ENCODE data around the gene MPZL2. TPM values are rescaled to one million over a fixed set of nuclear protein-coding genes. Genes with fewer than 3 reads are reported as not detected.
"Not testable (repeated sequence)": the region's sequence is repeated elsewhere in the genome, so short reads cannot be mapped to it uniquely, and the experiment has no call there.

The MPZL2 gene
- total RNA-seq (1.0 TPM), polyA plus RNA-seq (under 1 TPM in 1 of 4 donors, not detected in 3; 0.37 TPM)

DNA sequence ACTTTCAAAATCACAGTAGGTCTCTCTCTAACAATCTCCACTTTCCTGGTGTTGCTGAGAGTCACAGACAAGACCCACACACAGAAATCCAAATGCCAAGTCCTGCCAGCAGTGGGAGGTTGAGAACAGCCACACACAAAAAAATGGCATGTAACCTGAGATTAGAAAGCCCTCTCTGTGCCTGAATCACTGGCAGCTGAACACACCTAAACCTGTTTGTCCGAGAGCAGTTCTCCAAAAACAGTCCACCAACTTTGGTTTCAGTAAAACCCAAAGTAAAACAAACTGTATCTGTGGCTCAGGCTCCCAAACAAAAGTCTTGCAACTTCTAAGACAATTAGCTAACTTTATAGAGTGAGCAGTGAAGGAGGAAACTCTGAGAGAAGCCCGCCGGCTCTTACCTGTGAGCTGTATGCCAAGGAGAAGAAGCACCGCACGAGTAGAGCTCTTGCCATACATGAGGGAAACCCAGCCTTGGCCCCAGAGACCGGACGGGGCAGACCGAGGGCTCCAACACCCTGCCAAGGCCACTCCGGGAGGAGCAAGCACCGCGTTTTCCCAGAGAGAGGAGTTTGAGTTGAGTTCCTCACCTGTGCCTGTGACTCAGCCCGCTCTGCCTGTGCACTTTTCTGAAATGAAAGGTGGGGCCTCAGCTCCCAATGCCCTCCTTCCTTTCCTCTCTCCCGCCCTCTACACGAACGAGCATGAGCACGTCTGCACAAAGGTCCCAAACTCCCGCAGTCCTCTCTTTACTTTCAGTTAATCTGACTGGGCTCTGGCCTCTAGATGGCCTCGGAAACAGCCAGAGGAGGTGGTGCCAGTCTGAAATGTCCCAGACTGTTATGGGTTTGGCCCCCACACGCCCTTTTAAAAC lies at the start of gene MPZL2:
Gene MPZL2, minus strand, starts transcription at position 603 of the 874 bp plus-strand sequence. Its CDS starts 144 bp downstream, at position 459.
- peaks cover 26% of the 10 kb centered on the region for H3K27me3 Mint-ChIP-seq
- peak in 1 of 3 donors; percentile 34 for DNase-seq
- H3K4me3 ChIP-seq (ENCODE audit: low read depth, low read length), result peak within 1 kb of the TSS; percentile 51

DNA sequence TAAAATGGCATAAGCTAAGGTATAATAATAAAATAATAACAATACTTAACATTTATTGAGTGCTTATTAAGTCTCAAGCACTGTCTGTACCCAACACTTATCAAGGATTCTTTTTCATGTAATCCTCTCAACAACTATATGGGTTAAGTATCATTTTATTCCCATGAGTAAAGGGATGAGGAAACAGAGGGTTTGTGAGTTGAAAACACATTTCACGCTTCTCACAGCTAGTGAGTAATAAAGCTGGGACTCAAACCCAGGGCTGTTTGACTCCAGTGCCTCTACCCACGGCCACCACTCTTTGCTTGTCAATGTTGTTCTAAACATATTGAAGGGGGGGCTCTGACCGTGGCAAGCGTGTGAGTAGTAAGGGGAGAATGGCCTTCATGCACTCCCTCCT lies 49.1 kb upstream of the MPZL2 start:
- Mint-ChIP-seq H3K4me1 (peaks cover 25 to 92% (median 71%) of the 10 kb centered on the region in 4 donors), H3K9me3 (no peaks in the 10 kb centered on the region), H3K27me3 (no peaks in the 10 kb centered on the region), H3K36me3 (peaks cover 60% of the 10 kb centered on the region), H3K4me3 (peak overlapping the region in 1 of 4 donors; percentile 75), H3K27ac (peak overlapping the region; percentile 54 to 99 (median 96))
- Histone ChIP-seq H3K9me3 (ENCODE audit: control insufficient read depth in 2 of 2, low read length in 2 of 2) (no peaks in the 10 kb centered on the region), H3K4me3 (ENCODE audit: low read depth, low read length) (no peak overlapping the region), H3K27me3 (ENCODE audit: control insufficient read depth, insufficient read depth, low read length) (no peaks in the 10 kb centered on the region), H3K36me3 (ENCODE audit: control insufficient read depth, insufficient read depth, low read length) (peaks cover 48% of the 10 kb centered on the region), H3K4me1 (ENCODE audit: control insufficient read depth, insufficient read depth, low read length, poor library complexity, severe bottlenecking) (peaks cover 89% of the 10 kb centered on the region), H3K27ac (ENCODE audit: insufficient read depth, low read length, poor library complexity, severe bottlenecking) (peak overlapping the region; percentile 80)
- ATAC-seq (ENCODE audit: low read depth in 2 of 2) (no peak), DNase-seq (no peak)

More for the DNA sequence above, at the start of gene MPZL2:
- ATAC-seq (ENCODE audit: low read depth in 2 of 2), result peak; percentile 43 to 62
- Mint-ChIP-seq H3K4me3 (peak within 1 kb of the TSS; percentile 20 to 90 (median 80)), H3K27ac (peak within 1 kb of the TSS; percentile 67 to 92 (median 73)), H3K4me1 (peaks cover 0 to 24% (median 14%) of the 10 kb centered on the region in 4 donors), H3K36me3 (no peaks in the 10 kb centered on the region), H3K9me3 (no peaks in the 10 kb centered on the region)
- Histone ChIP-seq H3K27ac (ENCODE audit: insufficient read depth, low read length, poor library complexity, severe bottlenecking) (no peak within 1 kb of the TSS), H3K4me1 (ENCODE audit: control insufficient read depth, insufficient read depth, low read length, poor library complexity, severe bottlenecking) (peaks cover 10% of the 10 kb centered on the region), H3K36me3 (ENCODE audit: control insufficient read depth, insufficient read depth, low read length) (no peaks in the 10 kb centered on the region), H3K27me3 (ENCODE audit: control insufficient read depth, insufficient read depth, low read length) (peaks cover 4% of the 10 kb centered on the region), H3K9me3 (ENCODE audit: control insufficient read depth in 2 of 2, low read length in 2 of 2) (no peaks in the 10 kb centered on the region)

DNA sequence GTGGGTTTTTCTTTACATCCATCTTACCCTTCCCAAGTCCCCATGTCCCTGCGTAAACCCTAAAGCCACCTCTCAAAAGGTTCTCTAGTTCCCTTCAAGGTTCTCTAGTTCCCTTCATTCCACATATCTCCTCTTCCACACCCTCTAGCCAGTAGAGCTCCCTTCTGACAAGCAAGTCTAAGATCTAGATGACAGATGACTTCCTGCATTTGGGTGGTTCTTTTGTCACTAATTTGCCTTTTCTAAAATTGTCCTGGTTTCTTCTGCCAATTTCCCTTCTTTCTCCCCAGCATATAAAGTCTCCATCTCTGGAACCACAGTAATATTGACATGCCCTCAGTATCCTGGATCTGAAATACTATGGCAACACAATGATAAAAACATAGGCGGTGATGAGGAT lies 48.2 kb upstream of the MPZL2 start:
- Mint-ChIP-seq H3K9me3 (no peaks in the 10 kb centered on the region), H3K4me3 (peak overlapping the region in 3 of 4 donors; percentile 12 to 66 (median 21)), H3K27ac (peak overlapping the region; percentile 86 to 99 (median 94)), H3K27me3 (no peaks in the 10 kb centered on the region), H3K4me1 (peaks cover 27 to 96% (median 76%) of the 10 kb centered on the region in 4 donors), H3K36me3 (peaks cover 67% of the 10 kb centered on the region)
- peak overlapping the region; percentile 80 for H3K27ac ChIP-seq (ENCODE audit: insufficient read depth, low read length, poor library complexity, severe bottlenecking)
- no peaks in the 10 kb centered on the region for H3K9me3 ChIP-seq (ENCODE audit: control insufficient read depth in 2 of 2, low read length in 2 of 2)
- no peaks in the 10 kb centered on the region for H3K27me3 ChIP-seq (ENCODE audit: control insufficient read depth, insufficient read depth, low read length)
- peaks cover 57% of the 10 kb centered on the region for H3K36me3 ChIP-seq (ENCODE audit: control insufficient read depth, insufficient read depth, low read length)
- peaks cover 89% of the 10 kb centered on the region for H3K4me1 ChIP-seq (ENCODE audit: control insufficient read depth, insufficient read depth, low read length, poor library complexity, severe bottlenecking)
- ATAC-seq (ENCODE audit: low read depth in 2 of 2) (no peak), DNase-seq (no peak)
- peak overlapping the region; percentile 13 for H3K4me3 ChIP-seq (ENCODE audit: low read depth, low read length)

DNA sequence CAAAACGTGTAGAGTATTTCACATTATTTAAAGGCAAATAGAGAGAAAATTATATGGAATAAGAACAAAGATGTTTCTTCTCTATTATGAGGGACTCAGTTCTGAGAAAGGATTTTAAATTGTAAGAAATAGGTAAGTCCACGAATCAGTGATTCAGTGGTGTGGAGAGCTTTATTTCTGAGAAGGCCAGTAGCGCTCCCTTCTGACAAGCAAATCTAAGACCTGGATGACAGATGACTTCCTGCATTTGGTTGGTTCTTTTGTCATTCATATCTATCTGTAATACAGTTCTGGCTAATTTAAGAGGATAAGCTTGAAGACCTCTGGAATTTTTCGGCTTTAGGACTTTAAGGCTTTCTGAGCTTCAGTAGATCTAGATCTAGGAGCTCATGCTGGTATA lies 47.4 kb upstream of the MPZL2 start:
- peaks cover 26 to 96% (median 75%) of the 10 kb centered on the region in 4 donors for H3K4me1 Mint-ChIP-seq
- H3K4me1 ChIP-seq (ENCODE audit: control insufficient read depth, insufficient read depth, low read length, poor library complexity, severe bottlenecking), result peaks cover 89% of the 10 kb centered on the region
- ATAC-seq (ENCODE audit: low read depth in 2 of 2) (peak; percentile 38 to 62), DNase-seq (peak in 2 of 3 donors; percentile 32 to 64)
- H3K9me3 ChIP-seq (ENCODE audit: control insufficient read depth in 2 of 2, low read length in 2 of 2), result no peaks in the 10 kb centered on the region
- H3K27me3 ChIP-seq (ENCODE audit: control insufficient read depth, insufficient read depth, low read length), result no peaks in the 10 kb centered on the region
- peaks cover 72% of the 10 kb centered on the region for H3K36me3 Mint-ChIP-seq
- peak overlapping the region; percentile 12 to 72 (median 66) for H3K4me3 Mint-ChIP-seq
- no peaks in the 10 kb centered on the region for H3K9me3 Mint-ChIP-seq
- peaks cover 60% of the 10 kb centered on the region for H3K36me3 ChIP-seq (ENCODE audit: control insufficient read depth, insufficient read depth, low read length)
- peak overlapping the region; percentile 80 for H3K27ac ChIP-seq (ENCODE audit: insufficient read depth, low read length, poor library complexity, severe bottlenecking)
- peak overlapping the region; percentile 85 to 99 (median 94) for H3K27ac Mint-ChIP-seq
- H3K27me3 Mint-ChIP-seq, result no peaks in the 10 kb centered on the region
- peak overlapping the region; percentile 13 for H3K4me3 ChIP-seq (ENCODE audit: low read depth, low read length)

DNA sequence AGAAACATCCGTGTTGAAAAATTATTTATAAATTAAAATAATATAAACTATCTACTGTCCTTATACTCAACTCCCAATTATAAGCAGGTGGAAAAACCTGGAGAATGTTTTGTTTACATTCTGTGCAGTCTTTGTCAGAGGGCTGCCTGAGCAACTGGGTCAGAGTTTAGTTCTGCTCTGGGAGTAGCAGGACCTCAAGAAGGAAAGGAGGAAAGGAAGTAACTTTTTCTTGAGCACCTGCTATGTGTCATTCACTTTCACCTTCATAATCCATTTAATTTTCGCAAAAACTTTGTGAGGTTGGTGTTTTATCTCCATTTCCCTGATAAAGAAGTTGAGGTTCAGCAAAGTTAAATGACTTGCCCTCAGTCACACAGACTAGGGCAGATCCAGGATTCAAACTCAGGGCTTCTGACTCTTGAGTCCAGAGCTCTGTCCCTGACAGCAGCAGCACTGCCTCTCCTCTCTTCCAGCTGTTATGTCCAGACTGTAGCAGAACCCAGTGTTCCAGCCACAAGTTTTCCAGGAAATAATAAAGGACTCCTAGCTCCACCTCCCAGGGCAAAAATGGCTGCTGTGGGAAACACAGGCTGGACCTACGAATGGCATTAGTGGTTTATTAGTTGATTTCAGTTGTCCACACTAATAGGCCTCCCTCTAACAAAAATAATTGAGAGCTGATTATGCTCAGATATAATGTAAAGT lies 46.8 kb upstream of the MPZL2 start:
- H3K9me3 Mint-ChIP-seq, result no peaks in the 10 kb centered on the region
- ATAC-seq (ENCODE audit: low read depth in 2 of 2) (no peak), DNase-seq (no peak)
- H3K4me1 Mint-ChIP-seq, result peaks cover 26 to 92% (median 71%) of the 10 kb centered on the region in 4 donors
- Histone ChIP-seq H3K27me3 (ENCODE audit: control insufficient read depth, insufficient read depth, low read length) (no peaks in the 10 kb centered on the region), H3K4me1 (ENCODE audit: control insufficient read depth, insufficient read depth, low read length, poor library complexity, severe bottlenecking) (peaks cover 89% of the 10 kb centered on the region), H3K36me3 (ENCODE audit: control insufficient read depth, insufficient read depth, low read length) (peaks cover 60% of the 10 kb centered on the region), H3K27ac (ENCODE audit: insufficient read depth, low read length, poor library complexity, severe bottlenecking) (peak overlapping the region; percentile 80), H3K4me3 (ENCODE audit: low read depth, low read length) (peak overlapping the region; percentile 47), H3K9me3 (ENCODE audit: control insufficient read depth in 2 of 2, low read length in 2 of 2) (no peaks in the 10 kb centered on the region)
- no peaks in the 10 kb centered on the region for H3K27me3 Mint-ChIP-seq
- peak overlapping the region; percentile 12 to 72 (median 58) for H3K4me3 Mint-ChIP-seq
- H3K36me3 Mint-ChIP-seq, result peaks cover 71% of the 10 kb centered on the region
- peak overlapping the region; percentile 85 to 99 (median 93) for H3K27ac Mint-ChIP-seq

DNA sequence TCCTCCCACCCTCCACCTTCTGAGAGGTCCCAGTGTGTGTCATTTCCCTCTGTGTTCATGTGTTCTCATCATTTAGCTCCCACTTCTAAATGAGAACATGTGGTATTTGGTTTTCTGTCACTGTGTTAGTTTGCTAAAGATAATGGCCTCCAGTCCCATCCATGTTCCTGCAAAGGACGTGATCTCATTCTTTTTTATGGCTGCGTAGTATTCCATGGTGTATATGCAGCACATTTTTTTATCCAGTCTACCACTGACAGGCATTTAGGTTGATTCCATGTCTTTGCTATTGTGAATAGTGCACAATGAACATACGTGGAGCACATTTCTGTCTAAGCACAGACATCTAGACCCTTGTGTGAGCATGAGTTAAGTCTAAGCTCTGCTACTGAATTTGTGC lies 46.2 kb upstream of the MPZL2 start:
- DNase-seq (no peak), ATAC-seq (ENCODE audit: low read depth in 2 of 2) (no peak)
- peak overlapping the region; percentile 80 for H3K27ac ChIP-seq (ENCODE audit: insufficient read depth, low read length, poor library complexity, severe bottlenecking)
- no peaks in the 10 kb centered on the region for H3K27me3 ChIP-seq (ENCODE audit: control insufficient read depth, insufficient read depth, low read length)
- H3K36me3 Mint-ChIP-seq, result peaks cover 70% of the 10 kb centered on the region
- no peaks in the 10 kb centered on the region for H3K27me3 Mint-ChIP-seq
- H3K4me1 Mint-ChIP-seq, result peaks cover 22 to 89% (median 69%) of the 10 kb centered on the region in 4 donors
- peak overlapping the region; percentile 87 to 99 (median 89) for H3K27ac Mint-ChIP-seq
- peaks cover 88% of the 10 kb centered on the region for H3K4me1 ChIP-seq (ENCODE audit: control insufficient read depth, insufficient read depth, low read length, poor library complexity, severe bottlenecking)
- peak overlapping the region; percentile 47 for H3K4me3 ChIP-seq (ENCODE audit: low read depth, low read length)
- H3K9me3 ChIP-seq (ENCODE audit: control insufficient read depth in 2 of 2, low read length in 2 of 2), result no peaks in the 10 kb centered on the region
- peaks cover 60% of the 10 kb centered on the region for H3K36me3 ChIP-seq (ENCODE audit: control insufficient read depth, insufficient read depth, low read length)
- peak overlapping the region; percentile 12 to 53 (median 29) for H3K4me3 Mint-ChIP-seq
- no peaks in the 10 kb centered on the region for H3K9me3 Mint-ChIP-seq

DNA sequence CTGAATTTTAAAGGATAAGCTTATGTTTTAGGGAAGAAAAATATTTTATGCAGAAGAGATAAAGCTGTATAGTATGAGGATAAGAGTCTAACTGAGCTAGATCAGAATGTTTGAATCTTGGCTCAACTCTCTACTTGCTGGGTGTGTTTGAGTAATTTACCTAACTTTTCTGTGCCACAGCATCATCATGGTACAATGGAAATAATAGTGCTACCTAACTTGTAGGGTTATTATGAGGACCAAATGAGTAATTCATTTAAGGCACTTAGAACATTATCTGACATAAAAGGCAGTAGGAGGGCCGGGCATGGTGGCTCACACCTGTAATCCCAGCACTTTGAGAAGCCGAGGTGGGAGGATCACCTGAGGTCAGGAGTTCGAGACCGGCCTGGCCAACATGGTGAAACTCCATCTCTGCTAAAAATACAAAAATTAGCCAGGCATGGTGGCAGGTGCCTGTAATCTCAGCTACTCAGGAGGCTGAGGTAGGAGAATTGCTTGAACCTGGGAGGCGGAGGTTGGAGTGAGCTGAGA lies 45.0 kb upstream of the MPZL2 start:
- DNase-seq; H3K27me3 Mint-ChIP-seq; H3K9me3 ChIP-seq (ENCODE audit: control insufficient read depth in 2 of 2, low read length in 2 of 2); H3K9me3 Mint-ChIP-seq; H3K27me3 ChIP-seq (ENCODE audit: control insufficient read depth, insufficient read depth, low read length); ATAC-seq (ENCODE audit: low read depth in 2 of 2): not testable (repeated sequence)
- Histone ChIP-seq H3K27ac (ENCODE audit: insufficient read depth, low read length, poor library complexity, severe bottlenecking) (peak overlapping the region; percentile 58), H3K4me1 (ENCODE audit: control insufficient read depth, insufficient read depth, low read length, poor library complexity, severe bottlenecking) (peaks cover 85% of the 10 kb centered on the region), H3K4me3 (ENCODE audit: low read depth, low read length) (peak overlapping the region; percentile 71), H3K36me3 (ENCODE audit: control insufficient read depth, insufficient read depth, low read length) (peaks cover 52% of the 10 kb centered on the region)
- H3K36me3 Mint-ChIP-seq, result peaks cover 67% of the 10 kb centered on the region
- peak overlapping the region; percentile 75 to 99 (median 87) for H3K27ac Mint-ChIP-seq
- peaks cover 20 to 85% (median 67%) of the 10 kb centered on the region in 4 donors for H3K4me1 Mint-ChIP-seq
- peak overlapping the region; percentile 86 to 100 (median 99) for H3K4me3 Mint-ChIP-seq
